ENCODE data around the gene ABCC8.

DNA sequence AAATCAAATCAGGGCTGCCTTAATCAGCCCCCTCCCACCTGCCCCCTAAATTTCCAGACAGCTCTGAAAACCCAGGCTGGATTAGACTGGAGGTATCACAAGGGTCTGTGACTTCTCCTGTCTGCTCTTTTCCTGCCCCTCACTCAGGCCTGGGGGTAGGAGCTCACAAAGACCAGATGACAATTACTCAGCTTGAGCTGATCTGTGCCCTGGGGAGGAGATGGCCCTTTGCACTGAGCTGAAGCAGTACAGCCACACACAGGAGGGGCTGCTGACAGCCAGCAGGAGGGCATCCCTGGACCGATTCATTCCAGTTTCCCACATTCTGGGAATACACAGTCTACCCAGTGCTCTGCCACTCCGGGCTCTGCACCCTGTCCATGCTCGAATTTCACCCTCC is 4.2 kb downstream of the ABCC8 start:
- TF ChIP-seq POLR2A (IDR thresholded peaks at IDR 0.05), result no peak
- TF ChIP-seq, protein P1, sequence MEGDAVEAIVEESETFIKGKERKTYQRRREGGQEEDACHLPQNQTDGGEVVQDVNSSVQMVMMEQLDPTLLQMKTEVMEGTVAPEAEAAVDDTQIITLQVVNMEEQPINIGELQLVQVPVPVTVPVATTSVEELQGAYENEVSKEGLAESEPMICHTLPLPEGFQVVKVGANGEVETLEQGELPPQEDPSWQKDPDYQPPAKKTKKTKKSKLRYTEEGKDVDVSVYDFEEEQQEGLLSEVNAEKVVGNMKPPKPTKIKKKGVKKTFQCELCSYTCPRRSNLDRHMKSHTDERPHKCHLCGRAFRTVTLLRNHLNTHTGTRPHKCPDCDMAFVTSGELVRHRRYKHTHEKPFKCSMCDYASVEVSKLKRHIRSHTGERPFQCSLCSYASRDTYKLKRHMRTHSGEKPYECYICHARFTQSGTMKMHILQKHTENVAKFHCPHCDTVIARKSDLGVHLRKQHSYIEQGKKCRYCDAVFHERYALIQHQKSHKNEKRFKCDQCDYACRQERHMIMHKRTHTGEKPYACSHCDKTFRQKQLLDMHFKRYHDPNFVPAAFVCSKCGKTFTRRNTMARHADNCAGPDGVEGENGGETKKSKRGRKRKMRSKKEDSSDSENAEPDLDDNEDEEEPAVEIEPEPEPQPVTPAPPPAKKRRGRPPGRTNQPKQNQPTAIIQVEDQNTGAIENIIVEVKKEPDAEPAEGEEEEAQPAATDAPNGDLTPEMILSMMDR (IDR thresholded peaks at IDR 0.05), result no peak
